GM19438 (cell line): Measurements from ENCODE around the gene LRP1B.
"Not testable (repeated sequence)": the region's sequence is repeated elsewhere in the genome, so short reads cannot be mapped to it uniquely, and the experiment has no call there.

ENCODE experiments used
- ATAC-seq: cut with Tn5 transposase; IDR thresholded peaks from one replicate; pipeline ENCODE4 v1.9.1; 2021; ENCODE audit warnings: low read depth; ENCODE audit not compliant: unreplicated experiment

Gene LRP1B

GRCh38 chr2:140351692-140352091 lies 1779.1 kb downstream of the LRP1B start:
- ATAC-seq, result no peak

- no peak for ATAC-seq
These were observed 1781.1 kb downstream of the LRP1B start for GRCh38 chr2:140349695-140350094.

- ATAC-seq, result no peak
These were observed 1782.0 kb downstream of the LRP1B start for GRCh38 chr2:140348826-140349225.

GRCh38 chr2:140344838-140345237 lies 1786.0 kb downstream of the LRP1B start:
- no peak for ATAC-seq

- not testable (repeated sequence) for ATAC-seq
These were observed 1786.5 kb downstream of the LRP1B start for GRCh38 chr2:140344266-140344665.

GRCh38 chr2:140338795-140339194 lies 1792.0 kb downstream of the LRP1B start:
- no peak for ATAC-seq

- ATAC-seq, result no peak
These were observed 1793.8 kb downstream of the LRP1B start for GRCh38 chr2:140337061-140337460.

GRCh38 chr2:140316345-140316744 lies 1814.5 kb downstream of the LRP1B start:
- ATAC-seq, result no peak

GRCh38 chr2:140311905-140312304 lies 1818.9 kb downstream of the LRP1B start:
- ATAC-seq, result no peak

GRCh38 chr2:140308706-140309105 lies 1822.1 kb downstream of the LRP1B start:
- no peak for ATAC-seq

GRCh38 chr2:140307532-140307931 lies 1823.3 kb downstream of the LRP1B start:
- no peak for ATAC-seq

- no peak for ATAC-seq
These were observed 1835.0 kb downstream of the LRP1B start for GRCh38 chr2:140295767-140296166.

GRCh38 chr2:140288726-140289125 lies 1842.1 kb downstream of the LRP1B start:
- no peak for ATAC-seq

GRCh38 chr2:140288213-140288612 lies 1842.6 kb downstream of the LRP1B start:
- no peak for ATAC-seq

- no peak for ATAC-seq
These were observed 1844.4 kb downstream of the LRP1B start for GRCh38 chr2:140286377-140286776.

- ATAC-seq, result not testable (repeated sequence)
These were observed 1853.5 kb downstream of the LRP1B start for GRCh38 chr2:140277344-140277743.

- no peak for ATAC-seq
These were observed 1854.2 kb downstream of the LRP1B start for GRCh38 chr2:140276661-140277060.

GRCh38 chr2:140275427-140275826 lies 1855.4 kb downstream of the LRP1B start:
- ATAC-seq, result no peak

- no peak for ATAC-seq
These were observed 1855.9 kb downstream of the LRP1B start for GRCh38 chr2:140274891-140275290.

GRCh38 chr2:140273958-140274357 lies 1856.9 kb downstream of the LRP1B start:
- no peak for ATAC-seq

GRCh38 chr2:140273408-140273807 lies 1857.4 kb downstream of the LRP1B start:
- no peak for ATAC-seq

GRCh38 chr2:140270224-140270623 lies 1860.6 kb downstream of the LRP1B start:
- no peak for ATAC-seq

GRCh38 chr2:140269000-140269399 lies 1861.8 kb downstream of the LRP1B start:
- no peak for ATAC-seq
